Transverse colon (tissue), 4 donors: ENCODE measurements around the gene WDR72. TPM values are rescaled to one million over a fixed set of nuclear protein-coding genes. Genes with fewer than 3 reads are reported as not detected.

ENCODE experiments used
- DNase-seq: peaks from one replicate; pipeline ENCODE4 v3.0.0-alpha.2; 2019
- H3K27ac ChIP-seq, 4 donors: fragments of 200-600 bp; sonication (generic); 2 replicates each; pipeline ENCODE4 v1.5.1; 2016 to 2018; ENCODE audit warnings: inconsistent platforms in 4 of 4
- H3K27me3 ChIP-seq: fragments of 200-600 bp; sonication (generic); 2 replicates; pipeline ENCODE4 v1.5.1; 2017; ENCODE audit warnings: inconsistent platforms
- H3K36me3 ChIP-seq, 4 donors: fragments of 200-600 bp; sonication (generic); 2 replicates each; pipeline ENCODE4 v1.5.1; 2017 to 2019; ENCODE audit warnings: inconsistent platforms in 4 of 4
- H3K4me1 ChIP-seq, 4 donors: fragments of 200-600 bp; sonication (generic); 2 replicates each; pipeline ENCODE4 v1.5.1; 2017 to 2020; ENCODE audit warnings: inconsistent platforms in 4 of 4
- H3K4me3 ChIP-seq, 4 donors: fragments of 200-600 bp; sonication (generic); 1 replicate in 1 of 4; 2 replicates in 3 of 4; pipeline versions ENCODE4 v1.5.1 to v1.6.1; 2017 to 2019; ENCODE audit warnings: inconsistent platforms in 4 of 4
- H3K9me3 ChIP-seq, 2 donors: fragments of 200-600 bp; sonication (generic); 2 replicates each; pipeline ENCODE4 v1.5.1; 2017 to 2019; ENCODE audit warnings: inconsistent platforms in 2 of 2
- EP300 ChIP-seq: sonication (generic); formaldehyde crosslinking; IDR thresholded peaks from one replicate; pipeline ENCODE4 v1.6.1; 2017; ENCODE audit warnings: antibody characterized with exemption, low read depth
- POLR2A ChIP-seq: fragments of 450-650 bp; IDR thresholded peaks from one replicate; pipeline ENCODE4 v1.6.1; 2016; ENCODE audit warnings: antibody characterized with exemption, mild to moderate bottlenecking, moderate library complexity
- POLR2AphosphoS5 ChIP-seq, 3 donors: sonication (generic); formaldehyde crosslinking; IDR thresholded peaks; one replicate each; pipeline ENCODE4 v1.6.1; 2016; ENCODE audit warnings: antibody characterized with exemption in 3 of 3
- WGBS, 2 donors: methylation state at CpG; one replicate each; pipeline ENCODE4 v1.1.5; 2018; ENCODE audit warnings: low coverage in 1 of 2; 5-methylcytosine and 5-hydroxymethylcytosine counted together
- in situ Hi-C, 4 donors: fragments of 200-750 bp; cut with MboI; loops; one replicate each; pipeline versions ENCODE4 v1.15.0 to v1.15.1; 2017; ENCODE audit warnings: low sequenced_read_pairs in 3 of 4, low pct_ligation_motif_present in 1 of 4, low pct_unique_long_range_greater_than_20kb in 1 of 4
- intact Hi-C: fragments of 100-400 bp; cut with DNase I; formaldehyde crosslinking; loops from one replicate; pipeline ENCODE4 v1.15.1; 2023; ENCODE audit warnings: low total_unique reads
- total RNA-seq, 4 donors: library from RNA; depleted of rRNA; stranded (reverse); fragments of >200 nt; gene quantifications; one replicate each; pipeline ENCODE4 v1.1.0, GENCODE V29; 2016
- TF ChIP-seq, protein P1 (sequence below), 5 experiments: fragments of 200-600 bp in 3 of 5; fragments of 450-650 bp in 2 of 5; sonication (generic) in 3 of 5; IDR thresholded peaks; 1 replicate in 2 of 5; 2 replicates in 3 of 5; pipeline ENCODE4 v1.5.1; 2016 to 2017; ENCODE audit warnings: antibody characterized with exemption in 5 of 5, inconsistent platforms in 3 of 5, mild to moderate bottlenecking in 2 of 5, moderate library complexity in 1 of 5

The WDR72 gene
- total RNA-seq, 4 donors from 2014 or later = 0.14 to 0.16 TPM; not detected in 2

DNA sequence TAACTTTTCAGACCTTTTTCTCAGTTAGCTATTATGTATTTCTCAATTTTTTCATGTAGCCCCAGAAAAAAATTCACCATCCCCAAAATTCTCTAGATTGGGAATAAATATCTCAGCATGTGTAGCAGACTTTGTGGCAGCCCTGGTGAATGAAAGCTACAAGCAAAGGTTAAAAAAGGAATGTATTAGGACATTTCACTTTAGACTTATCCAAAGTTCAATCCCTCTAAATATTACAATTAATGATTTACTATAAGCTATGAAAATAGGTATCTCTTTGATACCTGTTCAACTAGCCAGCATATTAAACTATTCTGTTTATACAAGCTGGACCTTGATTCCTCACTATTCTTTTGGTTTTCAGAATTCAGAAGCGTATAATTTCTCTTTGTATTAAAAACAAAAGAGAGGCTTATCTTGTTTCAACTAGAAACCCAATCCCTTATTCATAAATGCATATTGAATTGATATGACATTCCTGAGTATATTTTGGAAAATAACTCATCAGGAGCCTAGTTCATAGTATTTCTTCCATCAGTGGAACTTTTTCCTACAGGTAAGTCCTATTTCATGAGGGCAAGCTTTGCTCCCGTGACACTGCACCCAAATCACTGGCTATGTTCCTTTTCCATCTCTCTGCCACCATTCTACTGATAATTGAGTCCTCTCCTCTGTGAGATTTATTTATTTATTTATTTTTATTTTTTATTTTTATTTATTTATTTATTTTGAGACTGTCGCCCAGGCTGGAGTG lies 38.0 kb downstream of the WDR72 start:
- 82 to 100% methylated on average over 3 of the region's 3 CpGs for WGBS, 2 donors
- H3K4me1 ChIP-seq = no peaks in the 10 kb centered on the region
- no peak for DNase-seq
- no peaks in the 10 kb centered on the region for H3K9me3 ChIP-seq
- TF ChIP-seq POLR2A (no peak), EP300 (no peak), POLR2AphosphoS5 (IDR thresholded peaks at IDR 0.05) (no peak)
- TF ChIP-seq, protein P1, sequence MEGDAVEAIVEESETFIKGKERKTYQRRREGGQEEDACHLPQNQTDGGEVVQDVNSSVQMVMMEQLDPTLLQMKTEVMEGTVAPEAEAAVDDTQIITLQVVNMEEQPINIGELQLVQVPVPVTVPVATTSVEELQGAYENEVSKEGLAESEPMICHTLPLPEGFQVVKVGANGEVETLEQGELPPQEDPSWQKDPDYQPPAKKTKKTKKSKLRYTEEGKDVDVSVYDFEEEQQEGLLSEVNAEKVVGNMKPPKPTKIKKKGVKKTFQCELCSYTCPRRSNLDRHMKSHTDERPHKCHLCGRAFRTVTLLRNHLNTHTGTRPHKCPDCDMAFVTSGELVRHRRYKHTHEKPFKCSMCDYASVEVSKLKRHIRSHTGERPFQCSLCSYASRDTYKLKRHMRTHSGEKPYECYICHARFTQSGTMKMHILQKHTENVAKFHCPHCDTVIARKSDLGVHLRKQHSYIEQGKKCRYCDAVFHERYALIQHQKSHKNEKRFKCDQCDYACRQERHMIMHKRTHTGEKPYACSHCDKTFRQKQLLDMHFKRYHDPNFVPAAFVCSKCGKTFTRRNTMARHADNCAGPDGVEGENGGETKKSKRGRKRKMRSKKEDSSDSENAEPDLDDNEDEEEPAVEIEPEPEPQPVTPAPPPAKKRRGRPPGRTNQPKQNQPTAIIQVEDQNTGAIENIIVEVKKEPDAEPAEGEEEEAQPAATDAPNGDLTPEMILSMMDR (IDR thresholded peaks at IDR 0.05) = no peak
- no peak overlapping the region for H3K27ac ChIP-seq
- intact Hi-C loops (no loop called here), in situ Hi-C loops (loop anchor here in 1 of 4 donors (25.0 kb wide), 1 partner anchor 934 kb away; the partner anchor contains the start of gene ONECUT1)
- H3K36me3 ChIP-seq = no peaks in the 10 kb centered on the region
- H3K4me3 ChIP-seq = no peak overlapping the region
- no peaks in the 10 kb centered on the region for H3K27me3 ChIP-seq

DNA sequence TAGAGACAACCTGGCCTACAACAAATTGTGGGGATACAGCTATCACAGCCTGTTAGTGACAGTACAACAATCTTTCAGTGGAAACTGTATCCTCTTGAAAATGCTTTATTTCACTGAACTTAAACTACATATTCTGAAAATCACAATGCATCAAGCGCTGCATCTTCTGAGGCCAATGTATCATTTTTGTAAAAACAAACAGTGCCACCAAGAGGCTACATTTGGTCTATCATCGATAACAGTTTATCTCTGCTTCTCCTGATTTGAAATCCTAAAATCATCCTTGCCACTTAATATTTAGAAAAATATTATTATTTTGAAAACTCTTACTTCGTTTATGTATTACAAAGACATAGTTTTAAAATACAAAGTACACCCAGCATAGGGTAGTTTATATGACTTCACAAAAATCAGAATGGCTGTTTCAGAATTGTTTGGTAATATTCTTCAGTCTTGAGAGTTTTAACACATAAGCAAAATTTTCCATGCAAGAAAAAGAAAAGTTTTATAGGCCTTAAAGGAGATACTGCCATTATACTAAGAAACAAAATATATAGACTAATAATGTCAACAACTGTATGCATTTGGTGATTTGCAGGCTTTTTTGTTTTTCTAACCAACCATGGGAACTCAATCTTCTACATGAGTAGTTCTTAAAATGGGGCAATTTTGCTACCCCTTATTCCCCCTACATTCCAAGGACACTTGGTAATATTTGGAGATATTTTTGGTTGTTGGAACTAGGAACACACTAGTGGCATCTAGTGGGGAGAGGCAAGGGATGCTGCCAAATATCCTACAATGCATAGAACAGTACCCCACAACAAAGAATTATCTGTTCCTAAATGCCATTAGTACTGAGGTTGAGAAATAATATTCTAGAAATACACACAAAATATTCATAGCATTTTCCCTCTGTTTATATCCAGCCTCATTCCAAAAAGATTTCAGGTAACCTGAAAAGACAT lies 42.3 kb downstream of the WDR72 start:
- intact Hi-C loops = no loop called here
- TF ChIP-seq, protein P1 (IDR thresholded peaks at IDR 0.05) = peak in 2 of 5 experiments; percentile 13 to 26
- TF ChIP-seq POLR2A (no peak), EP300 (no peak)
- no peak for DNase-seq
- Histone ChIP-seq H3K36me3 (no peaks in the 10 kb centered on the region), H3K4me3 (no peak overlapping the region), H3K9me3 (no peaks in the 10 kb centered on the region), H3K27me3 (no peaks in the 10 kb centered on the region), H3K27ac (no peak overlapping the region), H3K4me1 (no peaks in the 10 kb centered on the region)
- 16 to 20% methylated on average over 3 of the region's 3 CpGs for WGBS, 2 donors
- in situ Hi-C loops = loop anchor here in 1 of 4 donors (25.0 kb wide), 1 partner anchor 930 kb away; the partner anchor contains the start of gene ONECUT1

DNA sequence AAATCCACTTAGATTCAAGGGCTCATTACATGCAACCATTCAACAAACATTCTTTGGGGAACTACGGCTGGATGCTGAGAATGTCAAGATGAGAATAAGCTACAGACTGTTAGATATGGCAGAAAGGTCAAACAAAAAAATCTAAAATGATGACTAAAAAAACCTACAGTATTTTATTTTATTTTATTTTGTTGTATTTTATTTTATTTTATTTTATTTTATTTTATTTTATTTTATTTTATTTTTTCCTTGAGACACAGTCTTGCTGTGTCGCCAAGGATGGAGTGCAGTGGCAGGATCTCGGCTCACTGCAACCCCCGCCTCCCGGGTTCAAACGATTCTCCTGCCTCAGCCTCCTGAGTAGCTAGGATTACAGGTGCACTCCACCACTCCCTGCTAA lies 46.2 kb downstream of the WDR72 start:
- intact Hi-C loops = no loop called here
- H3K36me3 ChIP-seq = no peaks in the 10 kb centered on the region
- H3K27me3 ChIP-seq = no peaks in the 10 kb centered on the region
- in situ Hi-C loops = loop anchor here in 1 of 4 donors (25.0 kb wide), 1 partner anchor 926 kb away; the partner anchor contains the start of gene ONECUT1
- 88 to 95% methylated on average over 6 of the region's 6 CpGs for WGBS, 2 donors
- H3K27ac ChIP-seq = no peak overlapping the region
- H3K4me1 ChIP-seq = no peaks in the 10 kb centered on the region
- H3K4me3 ChIP-seq = no peak overlapping the region
- TF ChIP-seq EP300 (no peak), POLR2AphosphoS5 (IDR thresholded peaks at IDR 0.05) (no peak), POLR2A (no peak)
- TF ChIP-seq, protein P1 (IDR thresholded peaks at IDR 0.05) = no peak
- H3K9me3 ChIP-seq = no peaks in the 10 kb centered on the region
- DNase-seq = no peak

DNA sequence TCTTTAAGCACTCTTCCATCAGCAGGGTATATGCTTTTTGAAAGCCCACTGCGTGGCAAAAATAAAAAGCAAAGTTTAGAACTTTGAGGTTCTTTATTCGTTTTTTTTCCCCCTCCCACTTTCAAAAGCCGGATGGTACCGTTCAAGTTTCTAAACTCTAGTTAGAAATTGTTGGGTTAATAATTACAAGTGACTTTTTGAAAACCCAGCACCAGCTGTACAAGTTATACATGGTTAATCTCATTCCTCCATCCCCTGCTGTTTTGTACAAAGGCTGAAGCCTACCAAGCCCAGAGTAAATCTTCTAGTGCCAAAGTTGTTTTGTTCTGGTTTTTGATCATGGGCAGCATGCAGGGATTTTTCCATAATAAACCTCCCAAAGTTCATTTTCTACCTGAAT lies 48.6 kb downstream of the WDR72 start:
- no peaks in the 10 kb centered on the region for H3K4me1 ChIP-seq
- in situ Hi-C loops (loop anchor here in 1 of 4 donors (25.0 kb wide), 1 partner anchor 924 kb away; the partner anchor contains the start of gene ONECUT1), intact Hi-C loops (no loop called here)
- no peak for DNase-seq
- no peak overlapping the region for H3K27ac ChIP-seq
- H3K4me3 ChIP-seq = no peak overlapping the region
- no peaks in the 10 kb centered on the region for H3K36me3 ChIP-seq
- TF ChIP-seq POLR2A (no peak), POLR2AphosphoS5 (IDR thresholded peaks at IDR 0.05) (no peak), EP300 (no peak)
- TF ChIP-seq, protein P1 (IDR thresholded peaks at IDR 0.05) = no peak
- H3K9me3 ChIP-seq = no peaks in the 10 kb centered on the region
- no peaks in the 10 kb centered on the region for H3K27me3 ChIP-seq
- 53% methylated on average over 4 of the region's 4 CpGs; no CpG with 5 or more reads in 1 of the 2 donors for WGBS, 2 donors
